GM19468 (cell line): ENCODE data around the gene PLTP.
"Not testable (repeated sequence)": the region's sequence is repeated elsewhere in the genome, so short reads cannot be mapped to it uniquely, and the experiment has no call there.

Experiments used
- ATAC-seq: cut with Tn5 transposase; IDR thresholded peaks from one replicate; pipeline ENCODE4 v1.9.1; 2021; ENCODE audit warnings: mild to moderate bottlenecking, moderate library complexity, moderate number of reproducible peaks; ENCODE audit not compliant: unreplicated experiment; ENCODE audit errors: extremely low read depth

PLTP gene, protein sequence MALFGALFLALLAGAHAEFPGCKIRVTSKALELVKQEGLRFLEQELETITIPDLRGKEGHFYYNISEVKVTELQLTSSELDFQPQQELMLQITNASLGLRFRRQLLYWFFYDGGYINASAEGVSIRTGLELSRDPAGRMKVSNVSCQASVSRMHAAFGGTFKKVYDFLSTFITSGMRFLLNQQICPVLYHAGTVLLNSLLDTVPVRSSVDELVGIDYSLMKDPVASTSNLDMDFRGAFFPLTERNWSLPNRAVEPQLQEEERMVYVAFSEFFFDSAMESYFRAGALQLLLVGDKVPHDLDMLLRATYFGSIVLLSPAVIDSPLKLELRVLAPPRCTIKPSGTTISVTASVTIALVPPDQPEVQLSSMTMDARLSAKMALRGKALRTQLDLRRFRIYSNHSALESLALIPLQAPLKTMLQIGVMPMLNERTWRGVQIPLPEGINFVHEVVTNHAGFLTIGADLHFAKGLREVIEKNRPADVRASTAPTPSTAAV

DNA sequence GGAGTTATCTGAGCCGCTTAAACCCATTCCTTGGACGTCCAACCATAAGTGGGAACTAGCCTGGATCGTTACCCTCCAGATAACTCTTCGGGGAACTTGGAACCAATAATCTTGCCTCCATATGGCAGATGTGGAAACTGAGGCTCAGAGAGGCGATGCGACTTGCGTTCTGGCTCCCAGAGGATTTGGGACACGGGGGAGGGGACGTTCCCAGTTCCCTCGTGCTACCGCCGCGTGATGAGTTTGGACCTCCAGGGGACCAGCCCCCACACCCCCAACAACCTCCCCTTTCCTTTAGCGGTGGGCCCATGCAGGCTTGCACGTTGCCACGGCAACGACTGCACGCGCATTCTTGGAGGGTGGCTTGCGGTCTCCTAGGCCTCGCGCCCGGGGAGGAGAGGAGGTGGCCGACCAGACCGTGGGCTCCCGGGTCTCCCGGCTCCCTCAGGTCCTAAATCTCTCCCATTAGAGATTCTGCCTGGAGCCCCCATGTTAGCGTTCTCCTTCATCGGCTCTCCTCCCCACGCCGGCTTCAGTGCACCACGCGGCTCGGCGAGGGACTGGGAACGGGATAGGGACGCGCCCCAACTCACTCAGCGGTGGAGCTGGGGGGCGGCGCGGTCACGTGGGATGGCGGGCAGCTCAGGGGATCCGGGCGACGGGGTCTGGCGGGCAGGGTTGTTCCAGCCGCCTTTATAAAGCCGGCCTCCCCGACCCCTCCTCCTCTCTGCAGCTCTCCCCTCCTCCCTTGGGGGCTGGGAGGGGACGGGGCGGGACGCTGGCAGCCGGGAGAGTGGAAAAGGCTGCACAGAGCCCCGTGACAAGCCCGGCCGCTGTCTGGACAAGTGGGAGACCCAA is at the start of gene PLTP:
PLTP (minus strand) TSS at position 670 of the 858 bp plus-strand sequence. CDS start 703 bp downstream, outside the sequence.
- no peak for ATAC-seq

DNA sequence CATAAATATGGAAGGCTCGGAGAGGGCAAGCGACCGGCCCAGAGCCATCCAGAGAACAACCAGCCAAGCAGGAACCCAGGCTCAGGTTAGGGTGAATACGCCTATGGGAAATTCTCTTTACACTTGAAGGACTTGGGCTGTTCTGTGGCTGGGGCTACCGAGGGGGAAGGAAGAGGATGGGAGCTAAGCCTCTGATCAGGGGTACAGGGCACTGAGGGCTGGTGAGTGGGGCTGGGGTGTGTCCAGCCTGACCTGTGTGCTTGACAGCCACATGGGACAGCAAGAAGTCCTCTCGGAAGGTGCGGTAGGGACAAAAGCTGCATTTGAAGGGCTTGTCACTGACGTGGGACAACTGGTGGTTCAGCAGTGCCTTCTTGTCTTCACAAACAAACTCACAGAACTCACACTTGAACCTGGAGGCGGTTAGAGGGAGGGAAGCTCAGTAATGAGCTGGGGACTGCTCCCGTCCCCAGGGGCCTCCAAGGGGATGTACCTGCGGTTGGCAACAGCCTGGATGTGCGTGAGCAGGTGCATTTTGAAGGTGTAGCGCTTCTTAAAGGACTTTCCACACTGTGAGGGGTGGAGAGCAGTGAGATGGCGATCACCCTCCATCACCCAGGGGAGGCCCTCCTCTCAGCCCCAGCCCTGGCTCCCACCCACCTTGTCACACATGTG is 48.1 kb upstream of the PLTP start:
- ATAC-seq: no peak

DNA sequence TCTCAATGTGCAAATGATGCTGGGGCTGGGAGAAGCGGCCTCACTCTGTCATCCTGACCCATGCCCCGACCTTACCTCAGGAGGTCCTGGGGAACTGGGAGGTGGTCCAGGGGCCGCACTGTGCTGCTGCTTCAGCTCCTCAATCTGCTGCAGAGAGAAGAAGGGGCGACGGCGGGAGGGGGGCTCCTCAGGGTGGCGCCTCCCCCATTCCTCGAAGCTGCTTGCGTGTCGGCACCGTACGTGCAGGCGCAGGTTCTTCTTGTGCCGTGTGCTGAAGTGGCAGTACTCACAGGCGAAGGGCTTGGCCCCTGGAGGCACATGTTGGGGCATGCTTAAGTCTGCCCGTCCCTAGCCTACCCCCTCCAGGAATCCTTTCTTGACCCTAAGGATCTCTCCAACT is 47.2 kb upstream of the PLTP start:
- no peak for ATAC-seq

DNA sequence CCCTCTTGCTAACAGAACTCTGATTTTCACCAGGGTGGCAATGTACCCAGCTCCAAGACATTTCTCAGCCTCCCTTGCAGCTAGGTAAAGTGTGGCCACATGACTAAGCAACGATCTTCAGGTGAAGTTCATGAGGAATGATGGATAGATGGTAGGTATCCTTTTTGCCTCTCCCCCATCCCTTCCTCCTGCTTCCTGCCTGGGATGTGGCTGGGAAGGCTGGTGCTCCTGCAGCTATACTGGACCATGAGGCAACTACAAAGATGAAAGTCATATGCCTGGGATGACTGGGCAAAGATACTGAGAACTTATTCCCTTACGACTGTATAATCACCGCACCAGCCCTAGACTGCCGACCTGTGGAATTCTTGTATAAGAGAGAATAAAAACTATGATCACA is 46.6 kb upstream of the PLTP start:
- no peak for ATAC-seq

DNA sequence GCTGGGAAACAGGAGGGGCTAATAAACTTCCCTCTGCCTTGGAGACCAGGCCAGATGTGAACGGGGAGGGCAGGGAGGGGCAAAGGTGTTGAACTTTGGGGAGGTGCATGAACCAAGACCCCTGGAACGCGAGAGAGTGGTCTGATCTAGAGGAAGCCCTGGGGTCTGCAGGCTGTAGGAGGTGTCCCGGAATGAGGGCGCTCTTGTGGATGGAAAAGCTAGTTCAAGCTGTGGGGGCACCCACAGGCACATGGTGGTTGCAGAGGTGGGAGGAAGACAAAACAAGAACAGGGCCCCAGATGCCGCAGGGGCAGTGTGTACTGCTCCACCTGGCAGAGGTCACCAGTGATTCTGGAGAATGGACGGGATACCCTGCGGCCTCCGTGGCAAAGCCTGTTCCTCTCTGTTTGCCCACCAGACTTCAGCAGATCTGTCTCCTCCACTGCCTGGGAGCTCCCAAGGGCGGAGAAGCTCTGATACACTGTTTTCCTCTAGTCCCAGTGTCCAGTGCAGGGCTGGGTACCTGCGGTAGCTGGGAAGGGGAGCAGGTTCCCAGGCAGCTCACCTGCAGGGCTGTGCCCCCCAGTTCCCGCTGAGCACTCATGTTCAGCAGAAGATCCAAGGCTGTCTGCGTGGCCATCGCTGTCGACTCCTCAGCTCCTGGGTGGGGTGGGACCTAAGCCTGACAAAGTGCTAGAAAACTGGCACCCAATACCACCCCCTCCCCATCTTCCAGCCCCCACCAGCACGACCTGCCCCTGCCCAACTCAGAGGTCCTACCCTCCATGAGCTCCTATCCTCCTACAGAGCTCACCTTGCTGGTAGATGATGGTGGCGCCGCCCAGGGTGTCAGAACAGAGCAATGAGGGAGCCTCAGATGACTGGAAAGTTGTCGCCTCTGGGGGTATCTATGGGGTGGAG is 45.3 kb upstream of the PLTP start:
- ATAC-seq: no peak

DNA sequence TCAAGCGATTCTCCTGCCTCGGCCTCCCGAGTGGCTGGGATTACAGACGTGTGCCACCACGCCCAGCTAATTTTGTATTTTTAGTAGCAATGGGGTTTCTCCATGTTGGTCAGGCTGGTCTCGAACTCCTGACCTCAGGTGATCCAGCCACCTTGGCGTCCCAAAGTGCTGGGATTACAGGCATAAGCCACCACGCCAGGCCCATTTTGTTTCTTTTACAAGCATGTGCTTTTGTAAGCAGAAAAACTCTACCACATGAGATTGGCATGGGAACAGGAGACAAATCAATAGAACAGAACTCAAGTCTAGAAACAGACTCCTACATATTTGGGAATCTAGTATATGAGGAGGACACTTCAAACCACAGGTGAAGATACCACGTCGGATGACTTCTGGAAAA is 44.4 kb upstream of the PLTP start:
- not testable (repeated sequence) for ATAC-seq

DNA sequence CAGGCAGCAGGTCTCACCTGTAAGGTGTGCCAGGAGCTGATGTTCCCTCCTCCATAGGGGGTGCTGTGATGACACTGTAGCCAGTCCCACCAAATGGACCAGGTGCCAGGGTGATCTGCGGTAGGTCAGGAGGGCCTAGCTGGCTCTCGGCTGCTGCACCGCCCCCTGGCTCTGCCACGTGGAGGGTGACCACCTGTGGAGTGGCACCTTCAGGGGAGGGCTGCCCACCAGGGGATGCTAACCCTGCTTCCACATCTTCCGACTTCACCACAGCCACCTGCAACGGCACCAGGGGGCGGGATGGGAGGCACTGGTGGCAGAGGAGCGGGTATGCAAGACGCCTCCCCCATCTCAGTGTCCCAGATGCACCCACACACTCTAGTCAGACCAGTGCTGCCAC is 41.7 kb upstream of the PLTP start:
- no peak for ATAC-seq

DNA sequence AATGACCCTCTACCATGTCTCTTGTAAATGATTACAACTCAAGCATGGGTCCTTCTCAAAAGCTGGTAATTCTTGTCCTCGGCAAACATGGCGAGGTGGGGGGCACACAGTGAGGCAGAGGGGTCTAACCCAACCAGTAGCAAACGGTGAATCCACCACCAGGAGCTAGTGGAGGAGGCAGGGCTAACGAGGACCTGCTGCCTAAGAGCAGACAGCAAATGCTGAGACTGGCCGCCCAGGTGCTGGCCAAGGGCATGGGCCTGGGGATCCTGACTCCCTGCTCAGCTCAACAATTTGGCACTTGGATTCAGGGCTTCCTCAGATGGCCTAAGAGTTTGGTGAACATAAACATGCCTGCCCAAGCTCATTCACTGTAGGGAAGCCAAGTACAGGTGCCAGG is 40.9 kb upstream of the PLTP start:
- ATAC-seq: no peak

DNA sequence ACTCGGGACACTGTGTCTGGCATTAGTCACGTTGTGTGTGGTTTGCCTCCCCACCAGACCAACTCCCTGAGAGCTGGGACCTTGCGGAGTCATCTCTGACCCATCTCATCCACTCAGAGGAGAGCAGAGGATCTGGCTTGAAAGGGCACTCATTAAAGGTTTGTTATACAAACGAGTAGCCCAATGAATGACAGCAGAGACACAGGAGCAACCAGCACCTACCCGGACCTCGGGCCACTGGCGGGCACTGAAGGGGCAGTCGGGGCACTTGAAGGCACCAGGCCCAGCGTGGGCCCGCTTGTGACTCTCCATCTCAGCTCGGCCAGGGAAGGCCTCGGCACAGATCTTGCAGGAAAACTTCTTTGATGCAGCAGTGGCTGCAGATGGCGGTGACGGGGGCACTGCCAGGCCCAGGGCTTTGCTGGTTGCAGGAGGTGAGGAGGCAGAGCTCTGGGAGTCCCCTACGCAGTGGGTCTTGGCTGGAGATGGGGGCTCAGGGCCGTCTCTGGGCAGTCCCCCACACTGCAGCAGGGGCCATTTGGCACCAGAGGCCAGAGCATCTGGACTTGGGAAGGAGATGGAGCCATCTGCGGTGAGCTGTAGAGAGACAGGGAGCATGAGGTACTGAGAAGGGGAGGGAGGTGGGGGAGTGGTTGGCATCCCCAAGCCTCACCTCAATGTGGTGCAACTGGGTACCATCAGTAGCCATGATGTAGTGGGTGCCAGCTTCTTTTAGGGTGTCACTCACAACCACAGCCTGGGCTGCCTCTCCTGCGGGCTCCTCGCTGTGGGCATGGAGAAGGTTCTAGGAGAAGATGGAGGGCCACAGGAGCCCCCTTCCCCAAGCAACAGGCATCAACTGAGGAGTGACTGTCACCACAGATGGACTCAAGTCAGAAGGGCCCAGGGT is 40.2 kb upstream of the PLTP start:
- no peak for ATAC-seq

DNA sequence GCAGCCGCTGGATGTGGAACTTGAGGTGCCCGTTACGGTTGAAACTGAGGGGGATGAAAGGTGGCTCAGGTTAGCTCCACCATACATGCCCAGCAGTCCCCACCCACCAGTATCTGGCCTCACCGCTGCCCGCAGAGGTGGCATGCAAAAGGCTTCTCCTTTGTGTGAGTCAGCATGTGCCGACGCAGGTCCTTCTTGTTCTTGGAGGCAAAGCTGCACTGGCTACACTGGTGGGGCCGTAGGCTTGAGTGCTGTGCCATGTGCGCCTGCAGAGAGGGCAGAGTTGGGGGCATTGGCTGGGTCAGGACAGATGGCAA is 38.3 kb upstream of the PLTP start:
- no peak for ATAC-seq

DNA sequence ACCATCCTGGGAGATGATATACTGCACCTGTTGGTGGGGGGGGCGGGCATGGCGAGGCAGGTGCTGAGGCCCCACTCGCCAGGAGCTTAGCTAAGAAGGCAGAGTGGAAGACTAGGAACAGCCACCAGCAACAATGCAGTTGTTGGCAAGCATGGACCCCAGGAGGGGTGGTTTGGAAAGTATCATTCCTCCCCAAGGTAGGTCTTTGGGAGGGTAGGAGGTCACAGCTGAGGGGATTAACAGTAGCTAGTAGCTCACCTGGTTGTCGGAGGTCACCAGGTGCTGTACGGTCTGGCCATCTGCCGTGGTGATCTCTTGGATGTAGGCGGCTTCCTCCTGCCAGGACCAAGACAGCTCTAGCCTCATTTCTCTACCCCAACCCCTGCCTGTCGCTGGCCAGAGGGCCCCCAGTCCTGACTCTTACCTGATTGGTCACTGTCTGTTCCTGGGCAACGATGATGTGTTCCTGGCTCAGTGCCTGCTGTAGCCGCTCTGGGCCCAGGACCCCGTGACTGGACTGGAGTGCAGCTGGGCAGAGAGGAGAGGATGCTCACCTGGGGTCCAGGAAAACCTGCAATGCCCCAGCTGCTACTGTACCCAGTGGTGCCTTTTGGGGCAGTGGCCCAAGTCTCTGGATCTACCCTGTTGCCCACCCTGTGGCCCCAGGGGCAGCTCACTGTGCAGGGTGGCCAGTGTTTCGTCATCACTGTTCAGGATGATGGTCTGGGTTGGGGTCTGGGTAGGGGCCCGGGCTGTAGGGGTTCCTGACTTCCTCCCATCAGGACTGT is 37.8 kb upstream of the PLTP start:
- no peak for ATAC-seq

DNA sequence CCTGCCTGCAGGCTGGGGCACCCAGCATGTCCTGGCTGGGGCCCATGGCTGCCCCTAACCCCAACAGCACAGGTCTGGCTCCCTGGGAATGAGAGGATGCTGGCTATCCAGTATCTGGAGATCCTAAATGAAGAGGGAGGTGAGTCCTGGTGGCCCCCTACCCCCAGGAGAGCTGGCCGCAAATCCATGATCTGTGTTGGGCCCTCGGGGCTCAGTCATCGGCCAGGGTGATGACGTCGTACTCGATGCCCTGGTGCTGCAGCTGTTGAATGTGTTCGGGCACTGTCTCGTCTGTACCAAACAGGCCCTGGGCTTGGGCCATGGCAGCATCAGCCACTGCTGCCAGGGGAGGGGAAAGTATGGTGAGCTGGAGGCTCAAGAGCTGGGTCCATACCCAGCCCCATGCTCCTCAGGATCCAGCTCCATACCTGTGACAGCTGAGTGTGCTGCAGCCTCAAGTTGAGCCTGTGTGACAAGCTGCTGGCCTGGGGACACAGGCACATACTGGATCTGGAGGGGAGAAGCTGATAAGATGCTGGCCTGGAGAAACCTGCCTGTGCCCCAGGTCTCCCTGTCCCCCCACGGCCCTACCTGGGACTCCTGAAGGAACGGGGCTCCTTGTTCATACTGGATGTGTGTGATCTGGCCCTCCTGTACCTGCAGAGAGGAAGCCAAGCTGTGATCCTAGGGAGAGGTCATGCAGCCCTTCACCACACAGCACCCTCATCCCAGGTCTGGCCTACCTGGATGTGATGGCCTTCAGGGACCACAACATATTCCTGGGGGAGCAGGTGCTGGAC is 37.0 kb upstream of the PLTP start:
- no peak for ATAC-seq

DNA sequence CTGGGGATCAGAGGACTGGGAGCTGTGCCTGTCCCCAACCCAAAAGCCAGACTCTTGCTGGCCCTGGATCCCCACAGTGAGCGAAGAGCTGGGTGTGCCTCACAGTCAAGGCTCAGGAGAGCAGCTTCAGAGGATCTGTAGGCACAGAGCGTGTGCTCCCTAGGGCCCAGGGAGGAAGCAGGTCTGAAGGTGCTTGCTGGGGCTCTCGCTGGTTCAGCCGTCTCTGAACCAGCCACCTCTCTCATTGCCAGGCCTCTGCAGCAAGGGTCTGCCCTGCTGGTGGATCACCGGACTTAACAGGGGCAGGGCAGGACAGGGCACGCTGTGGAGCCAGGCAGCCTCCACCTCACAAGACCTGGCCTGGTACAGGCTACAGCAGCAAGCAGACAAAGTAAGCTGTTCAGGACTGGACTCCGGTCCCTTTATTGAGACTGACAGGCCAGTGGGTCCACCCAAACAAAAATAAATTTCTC is 36.3 kb upstream of the PLTP start:
- no peak for ATAC-seq

DNA sequence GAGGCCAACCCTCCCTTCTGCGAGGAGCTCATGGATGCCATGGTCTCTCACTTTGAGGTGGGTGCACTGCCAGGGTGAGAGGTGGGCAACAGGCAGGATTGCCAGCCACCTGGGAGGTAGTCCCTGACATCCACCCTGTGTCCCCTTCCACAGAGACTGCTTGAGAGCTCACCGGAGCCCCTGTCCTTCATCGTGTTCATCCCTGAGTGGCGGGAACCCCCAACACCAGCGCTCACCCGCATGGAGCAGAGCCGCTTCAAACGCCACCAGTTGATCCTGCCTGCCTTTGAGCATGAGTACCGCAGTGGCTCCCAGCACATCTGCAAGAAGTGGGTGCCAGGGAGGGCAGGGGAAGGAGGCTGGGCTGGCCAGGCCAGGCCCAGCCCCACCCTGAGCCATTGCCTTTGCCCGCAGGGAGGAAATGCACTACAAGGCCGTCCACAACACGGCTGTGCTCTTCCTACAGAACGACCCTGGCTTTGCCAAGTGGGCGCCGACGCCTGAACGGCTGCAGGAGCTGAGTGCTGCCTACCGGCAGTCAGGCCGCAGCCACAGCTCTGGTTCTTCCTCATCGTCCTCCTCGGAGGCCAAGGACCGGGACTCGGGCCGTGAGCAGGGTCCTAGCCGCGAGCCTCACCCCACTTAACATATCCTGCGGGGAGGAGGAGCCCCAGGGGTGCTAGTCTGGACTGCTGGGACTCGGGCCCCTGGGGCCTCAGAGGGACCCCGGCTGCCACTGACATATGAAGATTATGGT is 35.3 kb upstream of the PLTP start:
- ATAC-seq: no peak

DNA sequence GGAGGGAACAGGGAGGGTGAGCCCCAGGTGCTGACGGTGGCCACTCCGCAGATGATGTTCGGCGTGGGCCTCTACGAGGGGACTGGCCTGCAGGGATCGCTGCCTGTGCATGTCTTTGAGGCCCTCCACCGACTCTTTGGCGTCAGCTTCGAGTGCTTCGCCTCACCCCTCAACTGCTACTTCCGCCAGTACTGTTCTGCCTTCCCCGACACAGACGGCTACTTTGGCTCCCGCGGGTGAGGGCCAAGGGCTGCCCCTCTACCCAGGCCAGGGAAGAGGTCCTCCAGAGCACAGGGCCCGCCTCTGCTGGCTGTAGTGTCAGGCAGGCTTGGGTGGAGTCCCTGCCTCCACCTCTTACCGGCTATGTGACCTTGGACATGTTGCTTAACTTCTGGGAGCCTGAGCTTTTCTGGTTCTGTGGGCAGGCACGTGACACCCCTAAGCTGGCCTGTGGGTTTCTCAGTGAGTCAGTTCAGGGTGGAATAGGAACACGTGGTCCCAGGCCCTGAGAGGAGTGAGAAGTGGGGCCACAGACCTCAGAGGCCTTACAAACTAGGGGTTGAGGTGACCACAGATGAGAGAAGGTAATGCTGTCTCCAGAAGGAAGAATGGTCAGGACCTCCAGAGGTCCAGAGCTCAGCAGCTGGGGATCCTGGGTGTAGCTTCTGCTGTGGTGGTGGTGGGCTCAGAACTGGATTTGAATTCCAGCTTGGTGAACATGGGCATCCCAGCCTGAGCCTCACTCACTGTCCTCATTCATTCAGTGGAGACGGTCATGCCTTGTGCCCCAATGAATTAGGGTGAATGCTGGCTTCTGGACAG is 34.4 kb upstream of the PLTP start:
- ATAC-seq: no peak
